Thyroid gland (tissue), 4 donors: Measurements from ENCODE around the gene PDXK. TPM values are rescaled to one million over a fixed set of nuclear protein-coding genes. Genes with fewer than 3 reads are reported as not detected.

Source experiments
- DNase-seq, 2 donors: peaks; one replicate each; pipeline ENCODE4 v3.0.0-alpha.2; 2019
- H3K27ac ChIP-seq, 3 donors: fragments of 200-600 bp; sonication (generic); 1 replicate in 2 of 3; 2 replicates in 1 of 3; pipeline ENCODE4 v1.5.1; 2016 to 2019; ENCODE audit warnings: mild to moderate bottlenecking in 1 of 3, moderate library complexity in 1 of 3
- H3K27me3 ChIP-seq: fragments of 200-600 bp; sonication (generic); one replicate; pipeline ENCODE4 v1.5.1; 2019
- H3K36me3 ChIP-seq, 2 donors: fragments of 200-600 bp; sonication (generic); one replicate each; pipeline ENCODE4 v1.5.1; 2016 to 2019
- H3K4me1 ChIP-seq, 2 donors: fragments of 200-600 bp; sonication (generic); one replicate each; pipeline ENCODE4 v1.5.1; 2017 to 2019
- H3K4me3 ChIP-seq, 3 donors: fragments of 200-600 bp; sonication (generic); replicated peaks in 1 of 3; 1 replicate in 2 of 3; 2 replicates in 1 of 3; pipeline ENCODE4 v1.5.1; 2016; ENCODE audit warnings: mild to moderate bottlenecking in 1 of 3
- H3K9me3 ChIP-seq: fragments of 200-600 bp; sonication (generic); one replicate; pipeline ENCODE4 v1.5.1; 2017
- POLR2A ChIP-seq, 2 donors: fragments of 450-650 bp; IDR thresholded peaks; one replicate each; pipeline ENCODE4 v1.6.1; 2017; ENCODE audit warnings: antibody characterized with exemption in 2 of 2, mild to moderate bottlenecking in 2 of 2, moderate library complexity in 1 of 2
- WGBS, 2 donors: methylation state at CpG; one replicate each; pipeline ENCODE4 v1.1.5; 2017; 5-methylcytosine and 5-hydroxymethylcytosine counted together
- intact Hi-C: fragments of 100-400 bp; cut with DNase I; formaldehyde crosslinking; loops from one replicate; pipeline ENCODE4 v1.15.1; 2023
- total RNA-seq, 4 donors: library from RNA; depleted of rRNA; stranded (reverse); fragments of >200 nt; gene quantifications; one replicate each; pipeline ENCODE4 v1.2.3, GENCODE V29; 2016
- TF ChIP-seq, protein P1 (sequence below), 6 experiments: fragments of 200-600 bp in 3 of 6; fragments of 450-650 bp in 3 of 6; sonication (generic) in 3 of 6; IDR thresholded peaks; one replicate each; pipeline ENCODE4 v1.5.1; 2016 to 2019; ENCODE audit warnings: antibody characterized with exemption in 6 of 6, mild to moderate bottlenecking in 2 of 6, inconsistent platforms in 1 of 6, moderate library complexity in 1 of 6

PDXK gene
- total RNA-seq, 4 donors from 2014 or later: 70.6 to 95.5 (median 92.4) TPM

DNA sequence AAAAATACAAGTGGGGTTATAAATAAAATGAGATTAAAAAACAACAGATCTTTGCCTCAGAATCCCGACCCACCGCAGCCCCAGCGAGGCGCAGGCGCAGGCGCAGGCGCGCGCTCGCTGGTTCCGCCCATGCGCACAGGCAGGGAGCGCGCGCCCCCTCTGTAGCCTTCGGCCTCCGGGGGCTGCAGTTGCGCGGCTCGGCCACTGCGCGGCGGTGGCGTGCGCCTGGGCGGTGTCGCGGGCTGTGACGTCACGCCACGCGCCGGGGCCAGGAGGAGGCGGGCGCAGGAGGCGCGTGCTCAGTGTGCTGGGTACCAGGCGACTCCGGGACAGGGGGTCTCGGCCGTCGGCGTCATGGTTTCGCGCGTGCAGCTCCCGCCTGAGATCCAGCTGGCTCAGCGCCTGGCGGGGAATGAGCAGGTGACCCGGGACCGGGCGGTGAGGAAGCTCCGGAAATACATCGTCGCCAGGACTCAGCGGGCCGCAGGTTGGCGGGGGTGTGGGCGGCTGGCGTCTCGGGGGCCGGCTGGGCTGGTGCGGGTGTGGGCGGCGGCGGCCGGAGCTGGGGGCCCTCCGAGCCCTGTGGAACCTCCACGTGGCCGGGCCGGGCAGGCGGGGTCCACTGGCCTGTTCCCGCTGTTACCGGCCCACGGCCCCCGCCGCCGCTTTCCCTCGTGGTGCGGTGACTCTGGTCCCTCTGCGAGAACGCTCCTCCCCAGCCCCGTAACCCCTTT, 70.5 kb downstream of the PDXK start, which contains the start of gene RRP1:
Gene RRP1, plus strand, starts transcription at position 302 of the 734 bp plus-strand sequence. Its CDS starts 53 bp downstream, at position 355.
- intact Hi-C loops: loop anchor here (2.0 to 5.0 kb wide), 2 partner anchors 15 to 72 kb away; partner anchors contain the start of gene PDXK

DNA sequence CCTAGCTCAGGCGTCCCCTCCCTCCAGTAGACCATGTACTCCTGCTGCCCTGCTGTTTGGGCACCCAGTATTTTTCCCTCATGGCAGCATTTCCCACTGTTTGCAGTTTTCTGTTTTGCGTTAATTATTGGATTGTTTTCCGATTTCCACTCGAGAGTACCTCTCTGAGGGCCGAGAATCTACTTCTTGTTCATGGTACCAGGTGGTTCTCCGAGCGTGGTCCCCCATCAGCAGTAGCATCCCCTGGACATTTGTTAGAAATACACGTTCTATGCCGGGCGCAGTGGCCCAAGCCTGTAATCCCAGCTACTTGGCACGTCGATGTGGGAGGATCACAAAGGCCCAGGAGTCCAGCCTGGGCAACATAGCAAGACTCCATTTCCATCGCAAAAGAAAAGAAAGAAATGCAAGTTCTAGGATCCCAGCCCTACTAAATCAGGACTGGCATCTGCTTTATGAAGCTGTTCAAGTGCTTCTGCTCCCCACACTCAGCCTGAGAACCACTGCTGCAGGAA, 71.1 kb downstream of the PDXK start:
- no peak for DNase-seq

More for the DNA sequence above, 70.5 kb downstream of the PDXK start, which contains the start of gene RRP1:
- WGBS, 2 donors: 0 to 1% methylated on average over 24 to 33 of the region's 83 CpGs
- TF ChIP-seq, protein P1, sequence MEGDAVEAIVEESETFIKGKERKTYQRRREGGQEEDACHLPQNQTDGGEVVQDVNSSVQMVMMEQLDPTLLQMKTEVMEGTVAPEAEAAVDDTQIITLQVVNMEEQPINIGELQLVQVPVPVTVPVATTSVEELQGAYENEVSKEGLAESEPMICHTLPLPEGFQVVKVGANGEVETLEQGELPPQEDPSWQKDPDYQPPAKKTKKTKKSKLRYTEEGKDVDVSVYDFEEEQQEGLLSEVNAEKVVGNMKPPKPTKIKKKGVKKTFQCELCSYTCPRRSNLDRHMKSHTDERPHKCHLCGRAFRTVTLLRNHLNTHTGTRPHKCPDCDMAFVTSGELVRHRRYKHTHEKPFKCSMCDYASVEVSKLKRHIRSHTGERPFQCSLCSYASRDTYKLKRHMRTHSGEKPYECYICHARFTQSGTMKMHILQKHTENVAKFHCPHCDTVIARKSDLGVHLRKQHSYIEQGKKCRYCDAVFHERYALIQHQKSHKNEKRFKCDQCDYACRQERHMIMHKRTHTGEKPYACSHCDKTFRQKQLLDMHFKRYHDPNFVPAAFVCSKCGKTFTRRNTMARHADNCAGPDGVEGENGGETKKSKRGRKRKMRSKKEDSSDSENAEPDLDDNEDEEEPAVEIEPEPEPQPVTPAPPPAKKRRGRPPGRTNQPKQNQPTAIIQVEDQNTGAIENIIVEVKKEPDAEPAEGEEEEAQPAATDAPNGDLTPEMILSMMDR (IDR thresholded peaks at IDR 0.05): peak; percentile 38 to 100 (median 100)
- peak in 1 of 2 donors; percentile 79 for TF ChIP-seq POLR2A (IDR thresholded peaks at IDR 0.05)
- Histone ChIP-seq H3K36me3 (peaks cover 8 to 22% of the 10 kb centered on the region in 2 donors), H3K27ac (peak within 1 kb of the TSS; percentile 90 to 96 (median 93)), H3K4me1 (peaks cover 10 to 12% of the 10 kb centered on the region in 2 donors), H3K4me3 (peak within 1 kb of the TSS; percentile 83 to 92 (median 88)), H3K9me3 (no peaks in the 10 kb centered on the region), H3K27me3 (no peaks in the 10 kb centered on the region)
- DNase-seq: peak; percentile 86 to 91

DNA sequence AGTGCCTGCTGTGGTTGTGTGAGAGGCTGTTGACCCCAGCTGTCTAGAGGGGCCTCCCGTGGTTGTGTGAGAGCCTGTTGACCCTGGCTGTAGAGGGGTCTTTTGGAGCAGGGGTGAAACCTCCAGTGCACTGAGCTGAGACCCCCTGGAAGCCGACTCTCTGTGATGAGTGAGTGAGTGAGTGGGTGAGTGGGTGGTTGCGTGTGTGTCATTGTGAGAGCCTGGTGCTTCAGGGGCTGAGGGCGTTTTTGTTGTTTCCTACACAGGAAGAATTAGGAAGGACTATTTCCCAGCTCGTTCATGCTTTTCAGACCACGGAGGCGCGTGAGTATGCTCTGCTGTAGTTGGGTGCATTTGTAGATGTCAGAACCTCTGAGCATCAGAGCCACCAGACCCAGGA, 73.5 kb downstream of the PDXK start:
- H3K4me1 ChIP-seq: peaks cover 10 to 12% of the 10 kb centered on the region in 2 donors
- 84 to 85% methylated on average over 7 to 8 of the region's 8 CpGs for WGBS, 2 donors
- DNase-seq: no peak
- no peaks in the 10 kb centered on the region for H3K27me3 ChIP-seq
- intact Hi-C loops: no loop called here
- no peak for TF ChIP-seq POLR2A (IDR thresholded peaks at IDR 0.05)
- TF ChIP-seq, protein P1 (IDR thresholded peaks at IDR 0.05): no peak
- no peak overlapping the region for H3K4me3 ChIP-seq
- H3K36me3 ChIP-seq: peaks cover 28 to 43% of the 10 kb centered on the region in 2 donors
- H3K9me3 ChIP-seq: no peaks in the 10 kb centered on the region
- no peak overlapping the region for H3K27ac ChIP-seq

More for the DNA sequence above, 71.1 kb downstream of the PDXK start:
- TF ChIP-seq, protein P1 (IDR thresholded peaks at IDR 0.05): no peak
- TF ChIP-seq POLR2A (IDR thresholded peaks at IDR 0.05): no peak
- no peaks in the 10 kb centered on the region for H3K9me3 ChIP-seq
- WGBS, 2 donors: 14 to 16% methylated on average over 11 to 13 of the region's 13 CpGs
- intact Hi-C loops: loop anchor here (2.0 kb wide), 1 partner anchor 15 kb away; no protein-coding TSS in a partner anchor
- H3K27ac ChIP-seq: peak overlapping the region in 2 of 3 donors; percentile 17 to 93
- H3K36me3 ChIP-seq: peaks cover 8 to 22% of the 10 kb centered on the region in 2 donors
- H3K27me3 ChIP-seq: no peaks in the 10 kb centered on the region
- H3K4me3 ChIP-seq: peak overlapping the region; percentile 75 to 88 (median 83)
- peaks cover 10 to 12% of the 10 kb centered on the region in 2 donors for H3K4me1 ChIP-seq

DNA sequence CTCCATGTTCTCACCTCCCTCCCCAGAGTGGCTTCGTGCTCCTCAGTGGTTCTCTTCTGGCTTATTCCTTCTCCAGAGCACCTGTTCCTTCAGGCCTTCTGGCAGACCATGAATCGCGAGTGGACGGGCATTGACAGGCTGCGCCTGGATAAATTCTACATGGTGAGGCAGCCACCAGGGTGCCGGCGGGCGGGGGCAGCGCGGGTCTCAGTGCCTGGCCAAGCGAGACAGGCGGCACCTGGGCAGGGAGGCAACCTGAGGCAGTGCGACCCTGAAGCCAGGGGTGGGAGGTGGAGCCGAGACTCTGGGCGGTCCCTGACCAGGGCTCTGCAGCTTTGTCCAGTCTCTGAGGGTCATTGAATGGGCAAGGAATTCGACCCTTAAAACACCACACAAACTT, 74.3 kb downstream of the PDXK start:
- TF ChIP-seq, protein P1 (IDR thresholded peaks at IDR 0.05): no peak
- no peak for TF ChIP-seq POLR2A (IDR thresholded peaks at IDR 0.05)
- WGBS, 2 donors: 93 to 97% methylated on average over 6 to 16 of the region's 16 CpGs
- Histone ChIP-seq H3K4me3 (no peak overlapping the region), H3K4me1 (peaks cover 10 to 12% of the 10 kb centered on the region in 2 donors), H3K27ac (no peak overlapping the region), H3K27me3 (no peaks in the 10 kb centered on the region), H3K9me3 (no peaks in the 10 kb centered on the region), H3K36me3 (peaks cover 35 to 51% of the 10 kb centered on the region in 2 donors)
- no peak for DNase-seq
- intact Hi-C loops: no loop called here
